Fibroblast of peridontal ligament (primary cell): Measurements from ENCODE around the gene C9orf43.
"Not testable (repeated sequence)": the region's sequence is repeated elsewhere in the genome, so short reads cannot be mapped to it uniquely, and the experiment has no call there.

Source experiments
- DNase-seq: peaks from one replicate; pipeline ENCODE4 v3.0.0-alpha.2; 2010; ENCODE audit errors: extremely low read depth

Gene C9orf43

GRCh38 chr9:113381441-113381840 is 29.1 kb upstream of the C9orf43 start:
- not testable (repeated sequence) for DNase-seq

DNA sequence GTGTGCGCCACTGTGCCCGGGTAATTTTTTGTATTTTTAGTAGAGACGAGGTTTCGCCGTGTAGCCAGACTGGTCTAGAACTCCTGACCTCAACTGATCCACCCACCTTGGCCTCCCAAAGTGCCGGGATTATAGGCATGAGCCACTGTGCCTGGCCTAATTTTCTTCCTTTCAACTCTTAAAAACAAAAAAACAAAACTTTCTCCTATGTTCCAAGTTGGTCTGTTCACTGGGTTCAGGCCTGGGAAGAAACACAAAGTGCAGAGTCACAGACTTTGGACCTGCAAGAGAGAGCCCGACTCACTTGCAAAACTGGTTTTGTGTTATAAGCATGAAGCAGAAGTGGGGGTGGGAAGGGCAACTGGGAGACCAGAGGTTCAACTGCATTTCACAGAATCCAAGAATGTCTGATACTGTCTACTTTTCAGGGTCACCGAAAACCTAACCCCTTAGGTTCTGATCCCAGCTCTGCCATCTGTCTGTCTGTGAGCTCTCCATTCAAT is 28.6 kb upstream of the C9orf43 start:
- no peak for DNase-seq

DNA sequence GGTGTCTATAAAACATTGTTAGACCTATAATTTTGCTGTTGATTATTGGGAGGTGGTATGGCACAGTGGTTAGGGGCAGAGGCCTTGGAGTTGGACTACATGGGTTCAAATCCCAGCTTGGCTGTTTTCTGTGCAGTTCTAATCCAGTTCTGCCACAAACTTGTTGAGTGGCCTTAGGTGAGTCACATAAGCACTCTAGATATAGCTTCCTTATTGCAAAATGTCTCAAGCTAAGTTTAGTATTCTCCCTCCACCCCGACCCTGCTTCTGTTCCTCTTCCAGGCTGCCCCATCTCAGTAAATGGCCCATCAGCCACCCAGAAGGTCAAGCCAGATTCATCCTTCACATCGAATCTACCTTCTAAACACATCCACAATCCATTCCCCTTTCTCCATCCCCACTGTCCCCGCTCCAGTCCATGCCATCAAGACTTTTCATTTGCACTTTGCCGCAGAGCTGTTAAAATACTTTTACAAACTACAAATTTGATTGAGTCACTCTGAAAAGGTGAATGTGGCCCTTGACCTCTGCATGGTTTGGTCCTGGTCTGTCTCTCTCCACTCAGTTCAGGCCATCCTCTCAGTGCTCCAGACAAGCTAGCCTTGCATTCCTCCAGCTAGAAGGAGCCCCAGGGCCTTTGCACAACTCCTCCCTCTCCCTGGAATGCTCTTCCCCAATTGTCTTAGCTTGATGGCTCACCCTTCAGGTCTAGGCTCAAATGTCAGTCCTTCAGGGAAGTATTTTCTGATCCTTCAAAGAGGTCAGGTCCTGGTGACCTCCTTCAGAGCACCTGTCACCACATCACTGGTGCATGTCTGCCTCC is 23.8 kb upstream of the C9orf43 start:
- no peak for DNase-seq

GRCh38 chr9:113387560-113388230 is 22.9 kb upstream of the C9orf43 start:
- no peak for DNase-seq

DNA sequence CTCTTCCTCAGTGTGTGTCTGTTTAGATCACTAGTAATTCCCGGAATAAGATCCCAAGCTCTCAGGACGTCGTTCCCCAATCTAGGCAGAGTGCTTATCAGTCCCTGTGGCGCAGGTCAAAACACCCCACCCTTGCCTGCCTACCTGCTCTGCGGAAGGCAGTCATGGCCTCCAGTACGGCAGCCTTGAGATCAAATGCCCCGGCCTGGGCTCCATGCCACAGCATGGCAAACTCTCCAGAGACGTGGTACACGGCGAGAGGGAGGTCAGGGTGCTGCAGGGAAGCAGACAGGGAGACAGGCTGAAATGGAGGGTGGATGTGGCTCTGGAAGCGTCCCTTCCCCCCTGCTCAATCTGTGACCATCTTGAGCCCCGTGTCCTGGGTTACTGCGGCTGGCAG is 21.7 kb upstream of the C9orf43 start:
- DNase-seq = no peak

GRCh38 chr9:113389451-113389850 is 21.1 kb upstream of the C9orf43 start:
- no peak for DNase-seq

DNA sequence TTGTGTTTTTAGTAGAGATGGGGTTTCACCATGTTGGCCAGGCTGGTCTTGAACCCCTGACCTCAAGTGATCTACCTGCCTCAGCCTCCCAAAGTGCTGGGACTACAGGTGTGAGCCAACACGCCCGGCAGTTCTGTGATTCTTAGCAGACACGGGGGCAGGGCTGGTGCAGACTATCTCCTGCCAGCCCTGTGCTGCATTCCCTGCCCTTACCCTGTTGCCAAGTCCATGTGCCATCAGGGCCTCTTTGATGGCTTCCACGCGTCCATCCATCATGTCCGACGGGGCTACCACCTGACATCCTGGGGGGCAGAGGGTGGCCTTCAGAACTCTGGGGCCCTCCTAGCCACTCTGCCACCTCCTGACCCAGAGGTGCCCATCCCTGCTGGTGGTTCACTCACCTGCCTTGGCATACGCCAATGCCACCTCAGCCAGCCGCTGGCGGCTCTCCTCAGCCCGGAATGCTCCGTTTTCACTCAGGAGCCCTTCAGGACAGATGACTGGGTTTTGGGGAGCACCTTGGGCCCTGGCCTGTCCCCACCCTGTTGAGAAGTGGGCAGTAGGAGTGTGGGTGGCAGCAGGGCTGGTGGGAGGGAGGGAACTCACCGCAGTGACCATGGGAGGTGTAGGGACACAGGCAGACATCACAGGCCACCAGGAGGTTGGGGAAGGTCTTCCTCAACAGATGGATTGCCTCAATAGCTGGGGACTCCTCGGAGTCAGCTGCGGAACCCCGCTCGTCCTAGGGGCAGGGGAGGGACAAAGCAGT is 20.2 kb upstream of the C9orf43 start:
- no peak for DNase-seq

DNA sequence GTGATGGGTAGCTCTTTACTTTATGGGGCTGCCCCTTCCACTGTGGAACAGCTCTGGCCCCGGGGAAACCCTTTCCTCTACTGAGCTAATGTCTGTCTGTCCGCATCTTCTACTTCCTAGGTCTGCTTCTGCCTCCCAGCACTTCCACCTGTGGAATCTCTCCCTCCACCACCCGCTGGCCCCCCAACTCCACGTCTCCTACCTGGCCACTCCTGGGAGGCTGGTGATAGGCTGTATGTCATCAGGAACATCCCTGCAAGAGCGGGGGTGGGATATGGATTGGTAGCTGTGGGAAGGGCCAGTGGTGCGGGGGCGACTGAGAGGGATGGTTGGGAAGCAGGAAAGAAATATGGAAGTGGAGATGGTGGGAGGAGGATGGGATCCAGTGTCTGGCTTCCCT is 18.6 kb upstream of the C9orf43 start:
- DNase-seq = no peak

DNA sequence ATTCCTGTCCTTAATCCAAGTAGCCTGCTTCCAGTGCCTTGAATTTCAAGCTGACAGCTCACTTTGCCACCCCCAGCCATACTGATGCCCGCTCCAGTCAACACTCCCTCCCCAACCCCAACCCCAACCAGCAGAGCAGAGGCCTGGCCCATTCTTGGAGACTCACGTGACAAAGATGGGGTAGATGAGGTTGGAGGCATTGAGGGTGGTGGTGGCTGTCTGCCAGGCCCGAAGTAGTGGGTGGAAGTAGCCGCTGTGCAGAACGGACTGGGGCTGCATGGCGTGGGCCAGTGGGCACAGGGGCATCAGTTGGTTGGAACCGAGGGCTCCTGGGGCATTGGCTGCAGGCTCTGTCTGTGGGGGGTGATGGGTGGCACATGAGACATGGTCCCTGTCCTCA is 17.3 kb upstream of the C9orf43 start:
- no peak for DNase-seq

DNA sequence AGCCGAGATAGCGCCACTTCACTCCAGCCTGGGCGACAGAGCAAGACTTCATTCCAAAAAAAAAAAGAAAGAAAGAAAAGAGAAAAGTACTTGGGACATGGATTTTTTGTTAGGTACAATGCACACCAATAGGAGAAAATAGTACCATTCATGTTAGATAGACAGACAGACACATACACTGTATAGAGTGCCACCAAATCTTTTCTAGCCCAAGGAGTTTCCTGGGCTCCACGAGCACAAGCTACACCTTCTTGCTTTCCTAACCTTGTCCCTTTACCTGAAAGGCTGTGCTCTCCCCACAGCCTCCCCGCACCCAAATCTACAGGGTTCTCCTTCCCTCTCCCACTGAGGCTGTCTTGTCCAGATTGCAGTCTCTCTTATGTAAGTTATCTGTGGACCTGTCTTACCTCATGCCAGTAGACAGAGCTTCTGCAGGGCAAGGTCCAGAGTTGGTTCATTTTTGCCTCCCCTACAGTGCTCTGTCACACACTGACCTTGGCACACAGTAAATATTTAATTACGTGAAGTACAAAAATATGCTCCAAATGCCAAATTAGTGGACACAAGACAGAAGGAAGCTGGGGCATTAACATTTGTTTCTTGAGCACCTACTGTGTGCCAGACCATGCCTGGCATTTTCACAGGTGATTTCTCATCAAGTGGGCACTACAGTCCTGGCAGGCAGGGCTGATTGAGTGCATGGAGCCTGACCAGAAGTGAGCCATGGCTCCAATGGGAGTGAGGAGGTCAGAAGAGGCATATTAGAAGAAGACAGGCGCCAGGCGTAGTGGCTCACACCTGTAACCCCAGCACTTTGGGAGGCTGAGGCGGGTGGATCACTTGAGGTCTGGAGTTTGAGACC is 15.3 kb upstream of the C9orf43 start:
- no peak for DNase-seq

GRCh38 chr9:113397203-113397631 is 13.3 kb upstream of the C9orf43 start:
- no peak for DNase-seq

DNA sequence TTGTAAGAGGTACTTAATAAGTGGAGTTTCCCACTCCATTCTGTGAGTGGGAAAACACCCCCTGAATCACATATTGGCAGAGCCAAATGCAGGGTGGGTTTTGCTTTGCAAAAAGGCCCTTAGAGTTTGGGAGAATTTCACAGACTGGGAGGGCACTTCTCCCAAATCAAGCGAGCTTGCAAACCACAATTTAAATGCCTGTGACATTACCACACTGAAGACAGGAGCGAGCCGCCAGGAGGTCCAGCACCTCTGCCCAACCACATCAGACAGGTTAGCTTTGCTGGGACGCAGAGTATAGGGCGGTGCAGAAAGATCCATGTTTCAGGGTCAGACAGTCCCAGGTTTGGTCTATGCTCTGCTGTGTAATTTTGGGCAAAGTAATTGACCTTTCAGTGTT is 11.8 kb upstream of the C9orf43 start:
- peak; percentile 25 for DNase-seq

- no peak for DNase-seq
Observed at GRCh38 chr9:113399646-113400200, 10.8 kb upstream of the C9orf43 start.

DNA sequence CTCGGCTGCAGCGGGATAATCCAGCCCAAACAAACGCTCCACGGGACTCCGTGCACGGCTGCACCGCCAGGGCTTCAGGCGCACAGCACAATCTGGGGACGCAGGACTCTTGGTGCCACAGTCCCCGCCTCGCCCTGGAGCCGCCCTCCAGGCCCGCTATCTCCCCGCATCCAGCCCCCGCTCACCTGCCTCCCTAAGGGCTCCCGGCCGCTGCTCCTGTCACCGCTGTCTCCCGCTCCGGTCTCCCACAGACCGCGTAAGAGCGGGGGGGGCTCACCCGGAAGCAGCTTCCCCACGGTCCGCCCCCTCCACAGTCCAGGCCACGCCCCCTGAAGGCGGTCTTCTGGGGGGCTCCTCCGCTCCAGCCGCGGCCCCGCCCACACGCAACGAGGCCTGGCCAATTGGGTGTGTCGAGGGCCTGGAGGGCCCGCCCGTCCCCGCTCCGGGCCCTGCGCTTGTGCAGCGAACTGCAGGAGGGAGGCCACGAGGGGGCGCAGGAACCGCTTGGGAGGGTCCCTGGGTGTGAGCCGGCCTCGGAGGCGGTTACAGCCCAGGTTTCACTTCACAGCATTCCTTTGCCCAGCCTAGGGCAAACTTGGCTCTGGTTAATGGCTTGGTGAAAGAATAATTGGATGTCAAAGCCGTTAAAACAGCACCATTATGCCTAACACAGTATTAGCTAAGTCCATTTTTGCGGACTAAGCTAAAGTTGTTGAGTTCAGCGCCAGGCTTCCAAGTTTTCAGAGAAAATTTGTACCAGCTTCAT is 9.3 kb upstream of the C9orf43 start, which contains the start of gene ALAD:
ALAD (minus strand) TSS at position 258 of the 766 bp plus-strand sequence. CDS start 7,725 bp downstream, outside the sequence.
- peak; percentile 95 for DNase-seq

- DNase-seq = peak; percentile 20
Observed at GRCh38 chr9:113403646-113404045, 6.9 kb upstream of the C9orf43 start.

DNA sequence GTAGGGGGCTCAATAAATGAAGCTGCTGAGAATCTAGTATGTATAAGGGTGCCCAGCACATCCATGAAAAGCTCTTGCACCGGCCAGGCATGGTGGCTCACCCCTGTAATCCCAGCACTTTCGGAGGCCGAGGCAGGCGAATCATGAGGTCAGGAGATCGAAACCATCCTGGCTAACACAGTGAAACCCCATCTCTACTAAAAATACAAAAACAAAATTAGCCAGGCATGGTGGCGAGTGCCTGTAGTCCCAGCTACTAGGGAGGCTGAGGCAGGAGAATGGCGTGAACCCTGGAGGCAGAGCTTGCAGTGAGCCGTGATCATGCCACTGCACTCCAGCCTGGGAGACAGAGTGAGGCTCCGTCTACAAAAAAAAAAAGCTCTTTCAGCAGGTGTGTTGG is 4.2 kb upstream of the C9orf43 start:
- DNase-seq = not testable (repeated sequence)

DNA sequence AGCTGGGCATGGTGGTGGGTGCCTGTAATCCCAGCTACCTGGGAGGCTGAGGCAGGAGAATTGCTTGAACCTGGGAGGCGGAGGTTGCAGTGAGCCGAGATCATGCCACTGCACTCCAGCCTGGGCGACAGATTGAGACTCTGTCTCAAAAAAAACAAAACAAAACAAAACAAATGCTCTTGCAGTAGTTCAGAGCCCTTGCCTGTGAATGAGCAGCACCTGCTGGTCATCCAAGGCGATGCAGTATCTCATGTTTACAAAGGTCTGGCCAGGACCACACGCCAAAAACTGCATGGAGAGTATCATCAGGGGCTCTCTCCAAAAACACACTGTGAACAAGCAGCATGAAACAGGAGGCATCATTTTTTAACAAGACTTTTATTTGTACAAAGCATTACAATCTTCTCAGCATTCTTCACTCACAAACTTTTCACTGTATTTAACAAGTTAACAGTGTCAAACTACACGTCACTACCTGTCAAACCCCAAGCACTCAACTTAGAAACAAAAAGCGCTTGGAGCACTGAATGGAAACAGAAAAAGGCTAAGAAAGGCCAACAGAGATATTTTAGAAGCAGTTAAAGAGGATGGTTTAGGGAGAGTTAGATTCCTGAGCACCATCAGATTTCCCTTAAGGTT is 3.6 kb upstream of the C9orf43 start:
- DNase-seq = peak; percentile 83

DNA sequence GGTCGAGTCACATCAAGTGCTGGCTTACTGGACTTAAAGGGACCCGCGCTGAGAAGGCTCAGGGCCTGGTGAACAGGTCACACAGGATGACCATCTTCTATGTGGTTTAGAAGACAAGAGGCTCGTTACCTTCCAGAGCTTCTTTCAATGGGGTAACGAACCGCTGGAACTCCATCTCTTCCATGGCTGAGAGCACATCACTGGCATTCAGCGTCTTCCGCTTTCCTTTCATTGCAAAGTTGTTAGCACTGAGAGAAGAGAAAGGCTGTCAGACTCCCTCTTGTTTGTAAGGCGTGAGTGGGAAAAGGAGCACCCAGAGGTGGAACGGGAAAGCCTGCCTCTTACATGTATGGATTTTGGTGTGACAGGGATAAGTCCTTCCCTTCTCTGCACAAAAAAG is 1.1 kb upstream of the C9orf43 start:
- peak; percentile 1 for DNase-seq

DNA sequence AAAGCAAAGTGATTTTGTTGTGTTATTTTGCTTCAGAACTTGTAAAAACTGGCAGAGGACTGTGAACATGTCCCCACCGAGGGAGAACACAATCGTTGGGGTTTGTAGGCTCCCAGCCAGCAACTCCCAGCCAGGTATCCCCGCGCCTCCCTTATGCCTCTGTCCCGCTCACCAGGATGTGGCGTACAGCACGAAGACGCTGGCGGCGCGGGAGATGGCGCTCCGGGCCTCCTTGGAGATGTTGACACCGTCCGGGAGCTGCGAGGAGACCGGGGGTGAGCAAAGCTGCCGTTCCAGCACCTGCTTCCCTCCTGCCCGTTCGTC is 702 bp upstream of the C9orf43 start:
- DNase-seq = no peak
